Lung microvascular endothelial cell (primary cell): ENCODE data around the gene JKAMP. TPM values are rescaled to one million over a fixed set of nuclear protein-coding genes. Genes with fewer than 3 reads are reported as not detected.

Source experiments
- DNase-seq, 2 donors: peaks; one replicate each; pipeline versions ENCODE4 v3.0.0 to v3.0.0-alpha.2; 2010; ENCODE audit warnings: low read depth in 2 of 2
- total RNA-seq: library from RNA; depleted of rRNA; stranded (reverse); fragments of >200 nt; gene quantifications from 2 replicates; pipeline ENCODE4 v1.2.1, GENCODE V29; 2014

The JKAMP gene
- total RNA-seq, 1 donor from 2014 or later: 40.5 TPM

DNA sequence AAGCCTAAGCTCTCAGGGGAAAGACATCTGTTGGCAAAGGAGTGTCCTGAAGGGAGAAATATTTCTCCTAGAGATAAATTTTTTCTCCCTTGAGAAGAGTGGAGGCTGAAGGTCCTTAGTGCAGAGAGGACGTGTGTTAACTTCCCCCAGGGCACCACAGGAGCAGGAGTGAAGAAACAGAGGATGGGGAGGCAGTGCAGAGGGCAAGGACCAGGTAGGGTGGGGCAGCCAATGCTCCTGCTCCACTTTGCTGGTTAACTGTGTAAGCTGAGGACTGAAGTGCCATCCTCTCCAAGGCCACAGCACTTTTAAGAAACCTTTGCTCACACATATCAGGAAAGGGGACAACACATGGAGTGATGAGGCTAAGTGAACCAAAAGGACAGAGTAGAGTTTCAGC is 4.2 kb upstream of the JKAMP start:
- no peak for DNase-seq

DNA sequence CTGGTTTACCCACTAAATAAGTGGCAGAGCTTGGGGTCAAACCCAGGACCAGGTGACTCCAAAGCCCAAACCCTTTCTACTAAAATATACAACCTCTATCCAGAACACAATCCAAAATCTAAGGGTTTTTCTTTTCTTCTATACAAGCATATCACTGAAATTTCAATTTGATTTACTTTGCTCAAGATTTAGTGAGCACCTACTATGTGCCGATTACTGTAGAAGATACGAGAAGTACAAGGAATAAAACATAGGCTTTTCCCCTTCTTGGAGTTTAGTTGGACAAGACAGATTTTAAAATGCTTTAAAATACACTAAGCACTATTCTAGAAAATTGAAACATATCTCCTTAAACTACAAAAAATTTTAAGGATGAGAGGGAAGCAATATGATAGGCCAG is 2.9 kb upstream of the JKAMP start:
- no peak for DNase-seq

DNA sequence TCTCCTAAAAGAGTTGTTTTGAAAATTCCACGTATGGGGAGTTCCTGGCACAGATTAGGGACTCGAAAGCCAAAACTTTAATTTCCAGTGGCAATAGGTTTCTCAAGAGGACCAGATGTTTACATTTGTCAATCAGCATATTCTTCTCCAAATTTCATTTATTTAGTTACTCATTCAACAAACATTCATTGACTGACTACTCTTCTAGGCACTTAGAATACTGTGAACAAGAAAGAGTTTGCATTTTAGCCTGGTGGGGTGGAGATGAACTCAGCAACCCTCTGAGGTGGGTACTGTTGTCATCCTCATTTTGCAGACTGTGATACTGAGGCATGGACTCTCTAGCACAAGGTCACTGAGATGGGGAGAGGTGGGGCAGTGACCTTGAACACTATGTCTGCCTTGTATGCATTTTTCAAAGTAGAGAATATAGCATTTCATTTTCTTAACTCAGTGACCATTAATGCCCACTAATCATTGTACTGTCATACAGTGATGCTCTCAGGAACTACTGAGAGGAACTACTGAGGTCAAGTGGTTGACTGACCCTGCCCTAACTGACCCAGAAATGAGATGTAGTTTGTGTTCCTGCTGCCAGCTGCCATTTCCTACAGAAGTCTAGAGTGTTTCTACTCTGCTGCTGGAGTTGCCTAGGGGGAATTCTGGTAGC is 2.3 kb upstream of the JKAMP start:
- peak in 1 of 2 donors; percentile 47 for DNase-seq

DNA sequence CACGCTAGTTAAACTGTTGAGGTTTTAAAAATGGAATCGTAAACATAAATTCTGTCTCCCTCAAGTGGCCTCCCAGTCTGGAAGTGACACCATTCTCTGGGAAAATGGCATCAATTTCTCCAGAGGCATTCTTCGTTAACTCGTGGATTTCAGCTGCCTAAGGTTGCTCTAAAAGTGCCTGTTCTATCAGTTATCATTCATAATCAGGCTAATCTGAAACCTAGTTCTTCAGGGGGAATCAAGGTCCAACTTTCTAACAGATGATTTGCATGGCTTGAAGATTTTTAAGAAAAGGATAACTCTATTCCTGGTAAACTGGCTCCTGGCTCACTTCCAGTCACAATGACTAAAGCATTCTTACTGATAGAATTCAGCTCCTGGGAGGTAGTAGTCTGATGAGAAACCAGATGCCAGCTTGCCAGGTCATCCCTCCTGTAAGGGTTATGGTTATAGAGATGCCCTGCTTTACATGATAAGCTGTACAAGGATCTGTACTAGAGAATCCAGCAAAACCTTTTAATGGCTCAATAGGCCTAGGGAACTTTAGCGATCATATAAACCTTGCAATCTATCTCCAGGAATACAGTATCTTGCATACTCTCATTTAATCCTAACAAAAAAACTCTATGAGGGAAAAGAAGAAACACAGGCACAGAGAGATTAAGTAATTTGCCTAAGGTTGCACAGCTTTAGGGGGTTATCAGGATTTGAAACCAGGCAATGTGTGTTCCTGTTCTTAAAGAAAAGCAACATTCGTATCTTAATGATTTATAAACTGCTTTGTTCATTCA is 1.6 kb upstream of the JKAMP start:
- peak; percentile 42 to 78 for DNase-seq

DNA sequence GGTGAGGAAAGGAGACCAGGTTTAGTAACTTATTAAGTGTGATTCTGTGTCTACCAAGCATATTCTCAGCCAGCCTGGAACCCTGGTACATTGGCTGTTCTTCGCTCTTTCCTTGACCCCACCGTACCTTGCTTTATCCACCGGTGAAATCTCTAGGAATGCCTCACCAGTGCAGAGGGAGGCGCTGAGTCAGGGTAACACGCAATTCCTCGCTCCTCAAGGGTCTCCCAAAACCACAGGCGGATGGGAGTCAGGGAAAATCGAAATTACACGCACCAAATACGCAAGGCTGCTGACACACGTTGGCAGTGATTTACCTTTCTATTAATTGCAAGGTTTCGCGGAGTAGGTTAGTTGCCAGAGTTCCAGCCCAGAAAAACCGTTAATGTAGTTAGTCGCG is 954 bp upstream of the JKAMP start:
- DNase-seq: peak in 1 of 2 donors; percentile 55

DNA sequence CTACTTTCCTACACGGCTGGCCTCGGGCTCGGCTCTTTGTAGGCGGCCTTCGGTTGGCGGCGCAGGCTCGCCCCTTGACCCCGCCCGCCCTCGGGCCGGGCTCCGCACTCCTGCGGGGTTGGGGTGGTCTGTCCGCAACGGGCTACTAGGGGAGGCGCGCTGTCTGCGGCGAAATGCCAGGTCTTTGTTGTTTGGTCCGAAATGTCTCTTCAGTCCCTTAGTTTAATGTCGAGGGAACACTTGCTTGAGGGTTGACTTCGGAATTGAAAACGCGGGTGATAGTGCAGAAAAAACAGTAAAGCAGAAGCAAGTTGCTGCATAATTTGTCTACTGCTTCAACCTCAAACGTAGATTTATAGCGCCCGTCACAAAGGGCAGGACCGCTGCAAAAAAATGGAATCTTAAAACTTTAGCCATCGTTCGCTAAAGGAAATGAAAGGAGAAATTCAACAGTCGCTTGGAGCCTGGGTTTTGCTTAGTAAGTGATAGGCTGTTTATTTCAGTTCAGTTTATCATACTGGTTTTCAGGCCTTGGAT is 390 bp downstream of the JKAMP start:
- peak in 1 of 2 donors; percentile 33 for DNase-seq

DNA sequence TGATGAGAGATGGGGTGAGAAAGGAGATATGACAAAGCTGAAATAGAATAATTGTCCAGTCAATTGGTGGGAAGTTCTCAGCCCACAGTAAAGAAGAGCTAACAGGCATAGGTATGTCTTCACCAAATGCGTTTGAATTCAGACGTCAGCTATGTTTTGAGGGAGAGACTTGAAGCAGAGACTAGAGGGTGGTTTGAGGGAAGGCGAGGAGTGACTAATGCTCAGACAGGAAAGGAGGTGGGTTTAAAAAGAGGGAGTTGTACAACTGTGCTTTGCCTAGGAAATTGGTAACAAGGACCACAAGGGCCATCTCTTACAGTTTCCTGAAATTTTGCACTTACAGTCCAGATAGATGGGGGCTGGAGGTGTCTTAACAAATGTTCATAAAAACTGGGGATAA is 6.4 kb downstream of the JKAMP start:
- peak in 1 of 2 donors; percentile 19 for DNase-seq

DNA sequence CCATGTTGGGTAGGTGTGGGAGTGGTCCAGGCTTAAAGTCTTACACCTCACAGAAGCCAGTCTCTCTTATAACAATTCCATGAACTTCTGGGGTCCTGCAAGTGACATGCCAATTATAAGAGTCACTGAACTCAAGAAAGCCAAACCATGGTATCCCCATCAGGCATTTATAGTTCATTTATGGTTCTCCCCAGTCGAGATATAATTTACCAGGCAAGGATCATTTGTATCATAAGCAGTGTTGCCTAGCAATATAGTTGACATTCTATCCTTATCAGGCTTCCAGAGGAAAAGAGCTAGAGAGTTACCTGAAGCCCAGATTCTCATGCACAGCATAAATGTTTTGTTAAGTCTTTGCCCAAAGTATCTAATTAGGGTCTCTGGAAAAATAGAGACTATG is 8.1 kb downstream of the JKAMP start:
- no peak for DNase-seq

DNA sequence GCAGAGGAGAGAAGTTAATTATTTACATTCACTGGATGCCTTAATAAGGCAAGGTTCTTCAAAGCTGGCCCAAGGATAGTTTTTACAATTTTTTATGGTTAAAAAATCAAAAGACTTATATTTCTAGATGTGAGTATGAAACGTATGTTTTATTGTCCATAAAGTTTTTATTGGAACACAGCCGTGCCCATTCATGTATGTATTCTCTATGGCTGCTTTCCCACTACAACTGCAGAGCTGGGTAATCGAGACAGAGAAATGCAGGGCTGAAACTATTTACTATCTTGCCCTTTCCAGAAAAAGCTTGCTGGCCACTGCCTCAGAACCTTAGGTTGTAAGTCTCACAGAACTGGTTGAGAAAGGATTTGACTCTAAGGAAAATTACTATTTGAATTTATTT is 16.4 kb downstream of the JKAMP start:
- no peak for DNase-seq

DNA sequence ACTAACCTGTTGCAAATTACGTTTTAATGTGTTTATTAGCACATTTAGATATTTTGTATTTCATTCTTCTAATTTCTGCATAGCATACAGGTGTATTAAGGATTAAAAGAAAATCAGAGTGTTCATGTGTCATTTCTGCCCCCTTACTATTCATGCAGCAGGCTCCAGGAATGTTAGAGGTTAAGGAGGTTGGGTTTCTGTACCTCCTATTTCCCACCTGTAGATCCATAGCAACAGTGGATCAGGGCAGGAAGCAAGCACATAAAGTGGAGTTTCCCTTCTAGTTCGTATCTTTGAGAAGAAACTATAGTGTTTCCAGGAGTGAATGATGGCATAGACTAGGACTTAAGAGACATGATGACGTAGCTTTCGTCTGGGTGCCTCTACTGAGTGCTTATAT is 18.9 kb downstream of the JKAMP start:
- no peak for DNase-seq

DNA sequence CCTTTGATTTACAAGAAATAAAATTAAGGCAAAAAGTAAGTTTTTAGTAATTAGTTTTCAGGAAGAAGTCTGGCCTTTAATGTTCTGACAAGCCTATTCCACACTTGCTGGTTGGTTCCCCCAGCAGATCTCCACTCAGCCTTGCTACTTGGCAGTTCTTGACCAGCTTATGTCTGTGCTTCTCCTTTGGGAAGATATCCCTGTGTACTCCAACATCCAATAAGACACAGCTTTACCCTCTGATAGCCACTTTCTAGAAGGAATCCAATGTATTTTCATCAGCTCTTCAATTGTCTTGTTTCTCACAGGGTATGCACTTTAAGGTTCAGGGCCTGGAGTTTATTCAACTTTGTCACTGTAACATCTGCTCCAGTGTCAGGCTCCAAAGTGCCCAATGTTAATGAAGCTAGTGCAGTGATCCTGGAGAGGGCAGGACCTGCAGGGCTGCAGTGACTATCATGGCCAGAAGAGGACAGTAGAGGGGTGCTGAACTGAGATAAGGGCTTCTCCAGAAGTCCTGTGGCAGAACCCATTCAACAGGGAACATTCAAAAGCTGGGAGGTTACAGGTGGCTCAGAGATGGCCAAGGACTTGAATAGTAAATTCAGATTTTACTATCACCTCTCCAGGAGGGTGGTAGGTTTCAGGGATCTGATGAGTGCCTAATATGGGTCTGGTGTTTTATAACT is 22.9 kb downstream of the JKAMP start:
- DNase-seq: peak; percentile 51 to 53

DNA sequence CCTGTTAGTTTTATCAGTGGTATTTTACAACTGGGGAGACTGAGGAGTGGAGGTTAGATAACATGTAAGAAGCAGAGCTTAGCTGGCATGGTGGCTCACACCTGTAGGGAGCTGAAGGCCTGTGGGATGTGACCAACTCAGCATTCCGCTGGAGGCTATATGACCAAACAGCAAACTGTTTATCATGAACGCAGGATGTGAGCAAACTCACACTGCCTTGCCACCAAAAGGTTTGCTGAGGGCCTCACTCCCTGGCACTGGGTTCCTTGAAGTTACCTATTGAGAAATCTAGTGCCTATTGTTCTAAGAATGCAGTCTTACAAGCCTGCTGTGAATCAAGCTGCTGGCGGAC is 23.4 kb downstream of the JKAMP start:
- DNase-seq: no peak

DNA sequence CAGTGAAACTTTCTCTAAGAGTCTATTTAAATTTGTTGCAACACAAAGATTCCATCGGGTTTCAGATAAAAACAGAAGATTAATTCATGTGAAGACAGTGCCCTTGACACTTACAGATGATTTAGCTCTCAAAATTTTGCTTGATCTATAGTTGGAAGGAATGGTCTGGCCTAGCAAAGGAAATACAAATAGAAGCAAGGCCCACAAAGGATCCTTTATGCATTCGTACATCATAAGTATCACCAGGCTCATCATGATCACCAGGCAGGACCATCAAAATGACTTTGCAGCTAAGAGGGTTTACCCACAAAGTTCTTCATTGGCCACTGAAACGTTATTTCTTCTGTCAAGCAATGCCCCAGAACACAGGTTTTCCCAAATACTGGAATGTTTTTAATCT is 24.8 kb downstream of the JKAMP start:
- DNase-seq: no peak

DNA sequence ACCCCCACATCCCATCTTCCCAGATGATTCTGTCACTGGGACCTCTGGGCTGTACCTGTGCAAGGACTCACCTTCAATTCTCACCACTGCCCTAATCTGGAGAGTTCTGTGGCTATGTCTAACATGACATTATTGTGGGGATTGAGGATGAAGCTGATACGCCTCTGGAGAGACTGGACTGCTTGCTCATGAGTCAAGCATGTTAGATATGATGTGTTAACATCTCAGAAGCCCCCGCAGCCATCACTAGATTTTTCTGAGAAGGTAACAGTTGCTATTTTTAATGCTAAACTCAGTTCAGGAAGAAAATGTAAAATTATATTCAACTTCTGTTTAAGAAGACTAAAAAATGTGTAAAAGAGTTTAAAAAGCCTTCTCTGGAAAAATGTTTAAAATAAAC is 25.7 kb downstream of the JKAMP start:
- no peak for DNase-seq

DNA sequence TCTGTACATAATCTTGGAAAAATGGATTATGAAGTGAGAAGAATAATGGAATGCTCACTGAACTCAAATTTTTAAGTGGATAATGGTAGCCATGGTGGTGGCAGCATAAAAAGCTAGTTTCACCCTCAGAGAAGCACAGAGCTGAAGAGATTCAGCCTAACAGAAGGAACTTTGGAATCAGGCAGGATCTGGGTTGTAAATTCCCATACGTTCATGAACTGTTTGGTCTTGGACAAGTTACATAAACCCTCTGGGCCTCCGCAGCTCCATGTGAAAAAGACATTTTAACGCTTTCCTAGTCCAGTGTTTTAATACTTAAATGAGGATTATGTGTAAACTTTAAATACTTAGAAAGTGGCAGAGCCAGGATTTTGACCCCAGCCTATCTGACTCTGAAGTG is 26.6 kb downstream of the JKAMP start:
- no peak for DNase-seq

DNA sequence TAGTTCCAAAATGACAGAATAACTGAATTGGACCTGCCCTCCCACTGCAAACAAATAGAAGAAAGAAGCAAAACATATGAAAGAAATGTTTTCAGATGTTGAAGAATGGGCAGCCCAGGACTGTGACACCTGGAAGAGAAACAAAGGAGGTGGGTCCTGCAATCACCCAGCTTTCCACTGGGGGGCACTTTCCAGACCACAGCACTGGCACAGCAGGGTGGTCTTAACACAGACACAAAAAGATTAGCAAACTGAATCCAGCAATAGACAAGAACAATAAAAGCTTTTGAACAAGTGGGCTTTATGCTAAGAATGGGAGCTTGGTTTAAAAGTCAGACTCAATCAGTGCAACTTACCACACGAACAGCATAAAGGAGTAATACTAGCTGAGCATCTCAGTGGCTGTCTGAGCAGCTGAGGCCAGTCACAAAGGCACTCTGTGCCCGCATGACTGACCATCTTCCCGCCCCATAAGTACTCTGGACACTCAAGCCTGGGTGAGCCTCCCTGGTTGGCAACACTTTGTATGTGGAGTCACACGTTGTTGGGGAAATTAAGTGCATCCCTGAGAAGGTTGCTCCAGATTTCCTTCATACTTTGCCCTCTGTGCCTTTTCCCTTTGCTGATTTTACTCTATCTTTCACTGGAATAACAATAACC is 27.7 kb downstream of the JKAMP start:
- peak in 1 of 2 donors; percentile 15 for DNase-seq

DNA sequence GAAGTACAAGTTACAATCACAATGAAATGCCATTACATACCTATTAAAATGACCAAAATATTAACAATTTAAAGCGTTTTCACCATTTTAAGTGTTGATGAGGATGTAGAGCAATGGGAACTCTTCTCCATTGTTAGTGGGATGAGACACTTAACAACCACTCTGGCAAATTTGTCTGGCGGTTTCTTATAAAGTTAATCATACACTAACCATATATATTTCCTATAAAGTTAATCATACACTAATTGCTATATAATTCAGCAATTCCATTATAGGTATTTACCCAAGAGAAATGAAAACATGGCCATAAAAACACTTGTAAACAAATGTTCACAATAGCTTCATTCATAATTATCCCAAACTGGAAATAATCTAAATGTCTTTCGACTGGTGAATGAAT is 35.9 kb downstream of the JKAMP start:
- DNase-seq: no peak

DNA sequence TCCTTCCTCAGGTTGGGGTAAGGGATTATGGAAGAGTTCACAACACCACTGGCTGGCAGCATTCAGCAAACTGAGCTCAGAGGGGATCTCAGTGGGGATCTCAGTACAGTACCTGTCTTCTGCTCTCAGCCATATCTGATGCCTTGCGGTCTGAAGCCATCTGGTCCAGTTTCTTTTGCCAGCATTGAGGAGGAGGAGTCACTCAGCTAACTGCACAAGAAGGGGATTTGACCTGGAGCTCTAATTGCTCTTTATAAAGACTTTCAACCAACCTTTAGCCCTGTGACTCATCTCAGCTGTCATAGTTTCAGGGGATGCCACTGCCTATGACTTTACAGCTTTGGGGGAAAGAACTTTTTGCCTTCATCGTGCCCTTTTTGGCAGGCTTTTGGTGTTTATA is 44.9 kb downstream of the JKAMP start:
- DNase-seq: no peak

DNA sequence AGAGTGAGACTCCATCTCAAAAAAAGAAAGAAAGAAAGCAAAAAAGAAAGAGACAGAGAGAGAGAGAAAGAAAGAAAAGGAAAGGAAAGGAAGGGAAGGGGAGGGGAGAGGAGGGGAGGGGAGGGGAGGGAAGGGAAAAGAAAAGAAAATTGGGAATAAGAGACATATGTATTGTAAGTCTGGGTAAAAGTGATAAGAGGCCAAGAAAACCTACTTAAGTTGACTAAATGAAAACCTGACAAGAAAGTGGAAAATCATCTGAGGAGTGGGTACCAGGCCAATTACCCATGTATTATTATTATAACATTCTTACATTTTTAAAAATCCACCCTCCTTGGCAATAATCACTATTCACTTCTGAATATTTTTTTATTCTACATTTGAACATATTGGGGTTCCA is 46.0 kb downstream of the JKAMP start:
- no peak for DNase-seq

DNA sequence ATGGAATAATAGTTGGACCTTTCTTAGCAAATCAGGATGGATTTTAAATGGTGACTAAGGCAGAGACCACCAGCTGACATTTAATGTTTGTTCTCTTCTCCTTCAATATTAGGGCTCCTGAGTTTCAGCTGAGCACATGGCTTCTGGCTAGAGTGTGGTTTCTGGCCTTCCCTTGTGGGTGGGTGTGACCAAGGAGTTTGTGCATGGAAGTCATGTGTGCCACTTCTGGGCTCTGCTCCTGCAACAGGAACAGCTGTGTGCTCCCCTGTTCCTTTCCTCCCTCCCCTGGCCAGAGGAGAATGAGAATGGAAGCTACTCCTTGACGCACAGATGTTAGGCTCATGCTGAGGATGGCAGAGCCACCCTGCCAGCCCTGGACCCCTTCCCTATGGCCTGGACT is 48.1 kb downstream of the JKAMP start:
- no peak for DNase-seq

DNA sequence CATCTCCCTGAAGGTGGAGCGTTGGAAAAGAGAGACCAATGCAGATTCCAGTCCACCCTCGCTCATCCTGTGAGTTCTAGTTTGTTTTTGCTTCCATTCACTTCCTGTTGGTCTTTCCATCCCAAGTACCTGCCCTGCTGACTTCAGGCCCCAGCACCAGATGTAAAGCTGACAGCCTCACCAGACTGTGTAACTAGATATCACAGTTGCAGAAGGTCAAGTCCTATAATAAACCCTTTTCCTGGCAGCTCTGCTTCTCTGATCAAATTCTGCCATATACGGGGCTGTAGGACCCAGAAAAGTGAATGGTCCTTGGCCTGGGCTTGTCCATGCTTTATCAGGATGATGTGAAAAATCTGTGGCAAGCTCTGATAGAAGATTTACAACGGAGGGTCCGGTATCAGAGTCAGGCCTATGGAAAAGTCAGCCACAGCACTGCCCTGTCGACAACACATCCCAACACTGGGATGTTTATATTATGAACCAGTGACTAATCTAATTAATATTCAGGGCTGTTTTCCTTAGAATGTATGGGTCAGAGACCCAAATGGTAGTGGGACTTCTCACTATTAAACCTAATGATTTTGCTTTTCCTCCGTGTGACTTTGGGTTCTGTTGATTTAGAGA is 50.2 kb downstream of the JKAMP start:
- DNase-seq: peak in 1 of 2 donors; percentile 14
